MCF 10A (cell line): ENCODE data around the gene CFAP61. TPM values are rescaled to one million over a fixed set of nuclear protein-coding genes. Genes with fewer than 3 reads are reported as not detected.
A peak's percentile ranks its signal among the peaks of the same experiment; 100 is the strongest.

Experiments
- BruUV-seq: library from RNA; stranded (reverse); fragments of 400-500 nt; replicated peaks from 2 replicates; lab custom pipeline; 2021; lab: Mats Ljungman, UMichigan
- CTCF ChIA-PET: fragments of 300-600 bp; sonication (Branson Sonifier 250); formaldehyde crosslinking; extraction: SDS; loops from one replicate; lab custom pipeline; 2021; ENCODE audit warnings: antibody characterized with exemption, inconsistent platforms; lab: Yijun Ruan, JAX
- POLR2A ChIA-PET: fragments of 300-600, 350-650 bp; sonication (Branson Sonifier 250); formaldehyde crosslinking; extraction: SDS; loops from one replicate; lab custom pipeline; 2020; ENCODE audit warnings: antibody characterized with exemption, inconsistent platforms; lab: Yijun Ruan, JAX
- DNase-seq: peaks from one replicate; pipeline ENCODE4 v3.0.0-alpha.2; 2018; ENCODE audit not compliant: unreplicated experiment
- H3K27ac Mint-ChIP-seq: one replicate; pipeline ENCODE4 v1.8.0; 2022; ENCODE audit warnings: mild to moderate bottlenecking, low read depth, mixed read lengths; ENCODE audit not compliant: unreplicated experiment
- H3K27me3 Mint-ChIP-seq: one replicate; pipeline ENCODE4 v1.8.0; 2022; ENCODE audit warnings: mixed read lengths; ENCODE audit not compliant: insufficient read depth, unreplicated experiment
- H3K36me3 Mint-ChIP-seq: one replicate; pipeline ENCODE4 v1.8.0; 2022; ENCODE audit warnings: mild to moderate bottlenecking, moderate library complexity, mixed read lengths; ENCODE audit not compliant: insufficient read depth, unreplicated experiment
- H3K4me1 Mint-ChIP-seq: one replicate; pipeline ENCODE4 v1.8.0; 2022; ENCODE audit warnings: mixed read lengths; ENCODE audit not compliant: insufficient read depth, unreplicated experiment
- H3K4me3 Mint-ChIP-seq: one replicate; pipeline ENCODE4 v1.8.0; 2022; ENCODE audit warnings: mild to moderate bottlenecking, moderate library complexity, mixed read lengths; ENCODE audit not compliant: unreplicated experiment
- H3K9me3 Mint-ChIP-seq: one replicate; pipeline ENCODE4 v1.8.0; 2022; ENCODE audit warnings: mixed read lengths; ENCODE audit not compliant: unreplicated experiment
- CTCF ChIP-seq: fragments of 200-600 bp; IDR thresholded peaks from one replicate; pipeline ENCODE4 v1.8.0; 2022; ENCODE audit warnings: antibody characterized with exemption, mild to moderate bottlenecking; ENCODE audit not compliant: unreplicated experiment
- intact Hi-C: fragments of 100-400 bp; cut with micrococcal nuclease; formaldehyde crosslinking; loops from 2 replicates; pipeline ENCODE4 v1.14.1; 2022
- total RNA-seq: library from RNA; stranded (reverse); gene quantifications from 2 replicates; pipeline ENCODE4 v1.2.3, GENCODE V29; 2022

Gene CFAP61
- total RNA-seq, 1 experiment from 2014 or later, result 1.5 TPM

DNA sequence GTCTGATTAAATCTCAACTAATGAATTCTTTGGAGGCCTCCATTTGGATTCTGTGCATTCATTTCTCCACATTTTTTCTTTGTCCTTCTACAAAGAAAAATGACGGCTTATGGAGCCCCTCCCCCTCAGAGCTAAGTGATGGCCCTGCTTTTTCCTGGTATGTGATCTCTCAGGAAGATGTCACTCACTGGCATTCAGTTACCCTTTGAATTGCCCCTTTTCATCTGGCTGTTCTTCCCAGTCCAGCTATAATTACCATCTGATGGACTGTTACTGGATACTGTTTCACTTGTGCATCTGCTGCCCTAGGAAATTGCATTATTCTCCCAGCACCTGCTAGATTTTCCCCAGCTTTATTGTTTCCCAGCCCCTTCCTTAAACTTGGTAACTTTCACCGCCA lies 151.9 kb downstream of the CFAP61 start:
- peaks cover 15% of the 10 kb centered on the region for H3K4me1 Mint-ChIP-seq
- BruUV-seq, result no TSS peak
- intact Hi-C loops, result no loop called here
- TF ChIP-seq CTCF, result no peak
- no peaks in the 10 kb centered on the region for H3K9me3 Mint-ChIP-seq
- no peaks in the 10 kb centered on the region for H3K27me3 Mint-ChIP-seq
- H3K27ac Mint-ChIP-seq, result no peak overlapping the region
- ChIA-PET CTCF (interaction anchor here (1.4 kb wide), 1 partner anchor 19 kb away, joined by 3 read pairs; no protein-coding TSS in a partner anchor), POLR2A (interaction anchor here (0.7 kb wide), 1 partner anchor 19 kb away, joined by 3 read pairs; no protein-coding TSS in a partner anchor)
- H3K36me3 Mint-ChIP-seq, result no peaks in the 10 kb centered on the region
- no peak overlapping the region for H3K4me3 Mint-ChIP-seq
- no peak for DNase-seq

DNA sequence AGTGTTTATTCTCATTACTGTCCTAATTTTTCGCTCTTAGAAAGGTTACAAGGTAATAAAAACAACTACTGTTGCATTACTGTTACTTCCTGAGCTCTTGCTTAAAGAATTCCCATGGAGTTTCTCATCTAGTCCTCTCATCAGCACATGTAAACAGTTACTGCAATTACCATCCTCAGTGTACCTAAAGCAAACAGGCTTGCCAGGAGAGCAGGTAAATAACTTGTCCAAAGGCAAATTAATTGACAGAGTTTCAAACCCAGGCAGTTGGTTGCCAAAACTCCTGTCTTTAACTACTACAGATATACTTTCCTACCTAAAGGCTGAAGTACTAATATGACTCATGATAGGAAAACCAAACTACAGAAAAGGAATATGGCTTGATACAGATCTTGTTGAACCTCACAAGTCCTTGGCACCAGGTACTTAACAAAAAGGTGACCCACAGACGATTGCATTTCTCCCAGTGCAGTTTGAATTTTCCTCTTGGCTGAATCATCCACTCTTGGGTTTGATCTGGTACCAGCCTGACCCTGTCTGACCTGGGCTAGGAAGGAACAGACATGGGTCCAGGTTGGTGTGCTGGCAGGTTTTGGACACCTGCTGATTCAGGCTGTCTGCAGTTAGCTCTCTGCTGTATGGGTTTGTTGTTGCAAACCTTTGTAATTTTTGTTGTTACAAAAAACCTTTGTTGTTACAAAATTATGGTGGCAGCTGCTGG lies 153.0 kb downstream of the CFAP61 start:
- peak overlapping the region; percentile 29 for H3K27ac Mint-ChIP-seq
- no peak for TF ChIP-seq CTCF
- peaks cover 4% of the 10 kb centered on the region for H3K36me3 Mint-ChIP-seq
- intact Hi-C loops, result no loop called here
- peaks cover 20% of the 10 kb centered on the region for H3K4me1 Mint-ChIP-seq
- H3K9me3 Mint-ChIP-seq, result no peaks in the 10 kb centered on the region
- no peaks in the 10 kb centered on the region for H3K27me3 Mint-ChIP-seq
- BruUV-seq, result no TSS peak
- ChIA-PET CTCF (interaction anchor here (0.5 to 1.4 kb wide), 4 partner anchors 19 to 653 kb away, joined by 3 to 4 read pairs (median 3); no protein-coding TSS in a partner anchor), POLR2A (interaction anchor here (1.5 to 1.6 kb wide), 2 partner anchors 33 to 121 kb away, joined by 3 to 6 read pairs; no protein-coding TSS in a partner anchor)
- no peak overlapping the region for H3K4me3 Mint-ChIP-seq
- no peak for DNase-seq

- Mint-ChIP-seq H3K4me1 (peaks cover 25% of the 10 kb centered on the region), H3K4me3 (no peak overlapping the region), H3K9me3 (no peaks in the 10 kb centered on the region), H3K27me3 (no peaks in the 10 kb centered on the region), H3K36me3 (peaks cover 6% of the 10 kb centered on the region), H3K27ac (peak overlapping the region; percentile 29)
- no peak for TF ChIP-seq CTCF
- peak; percentile 20 for DNase-seq
- ChIA-PET POLR2A (interaction anchor here (0.6 to 1.6 kb wide), 3 partner anchors 23 to 122 kb away, joined by 3 to 6 read pairs (median 3); no protein-coding TSS in a partner anchor), CTCF (interaction anchor here (1.0 to 1.4 kb wide), 3 partner anchors 18 to 38 kb away, joined by 3 to 4 read pairs (median 3); no protein-coding TSS in a partner anchor)
- intact Hi-C loops, result no loop called here
- BruUV-seq, result no TSS peak
Observed at GRCh38 chr20:20205862-20206236, 153.5 kb downstream of the CFAP61 start.

- POLR2A ChIA-PET, result interaction anchor here (0.7 to 1.6 kb wide), 3 partner anchors 10 to 123 kb away, joined by 3 to 6 read pairs (median 3); no protein-coding TSS in a partner anchor
- no peaks in the 10 kb centered on the region for H3K27me3 Mint-ChIP-seq
- BruUV-seq, result no TSS peak
Observed at GRCh38 chr20:20206788-20207187, 154.5 kb downstream of the CFAP61 start.

More at GRCh38 chr20:20206788-20207187, 154.5 kb downstream of the CFAP61 start:
- TF ChIP-seq CTCF, result no peak
- CTCF ChIA-PET, result interaction anchor here (0.6 to 0.7 kb wide), 2 partner anchors 23 to 26 kb away, joined by 3 read pairs; no protein-coding TSS in a partner anchor
- H3K4me3 Mint-ChIP-seq, result no peak overlapping the region
- no peaks in the 10 kb centered on the region for H3K9me3 Mint-ChIP-seq
- H3K4me1 Mint-ChIP-seq, result peaks cover 25% of the 10 kb centered on the region
- intact Hi-C loops, result no loop called here
- H3K27ac Mint-ChIP-seq, result no peak overlapping the region
- no peak for DNase-seq
- H3K36me3 Mint-ChIP-seq, result peaks cover 6% of the 10 kb centered on the region
